Retinal pigment epithelial cell (primary cell): ENCODE measurements around the gene CDHR3.

Source experiments
- DNase-seq: peaks from one replicate; pipeline ENCODE4 v3.0.0-alpha.2; 2010; ENCODE audit warnings: low read depth
- H3K4me3 ChIP-seq: 2 replicates; pipeline ENCODE4 v1.5.1; 2011; ENCODE audit warnings: mild to moderate bottlenecking, low read length, control low read depth, moderate library complexity
- TF ChIP-seq, protein P1 (sequence below): conservative IDR thresholded peaks from 2 replicates; pipeline ENCODE4 v1.5.1; 2011; ENCODE audit warnings: low read depth, low read length, control low read depth, inconsistent platforms

CDHR3 gene

DNA sequence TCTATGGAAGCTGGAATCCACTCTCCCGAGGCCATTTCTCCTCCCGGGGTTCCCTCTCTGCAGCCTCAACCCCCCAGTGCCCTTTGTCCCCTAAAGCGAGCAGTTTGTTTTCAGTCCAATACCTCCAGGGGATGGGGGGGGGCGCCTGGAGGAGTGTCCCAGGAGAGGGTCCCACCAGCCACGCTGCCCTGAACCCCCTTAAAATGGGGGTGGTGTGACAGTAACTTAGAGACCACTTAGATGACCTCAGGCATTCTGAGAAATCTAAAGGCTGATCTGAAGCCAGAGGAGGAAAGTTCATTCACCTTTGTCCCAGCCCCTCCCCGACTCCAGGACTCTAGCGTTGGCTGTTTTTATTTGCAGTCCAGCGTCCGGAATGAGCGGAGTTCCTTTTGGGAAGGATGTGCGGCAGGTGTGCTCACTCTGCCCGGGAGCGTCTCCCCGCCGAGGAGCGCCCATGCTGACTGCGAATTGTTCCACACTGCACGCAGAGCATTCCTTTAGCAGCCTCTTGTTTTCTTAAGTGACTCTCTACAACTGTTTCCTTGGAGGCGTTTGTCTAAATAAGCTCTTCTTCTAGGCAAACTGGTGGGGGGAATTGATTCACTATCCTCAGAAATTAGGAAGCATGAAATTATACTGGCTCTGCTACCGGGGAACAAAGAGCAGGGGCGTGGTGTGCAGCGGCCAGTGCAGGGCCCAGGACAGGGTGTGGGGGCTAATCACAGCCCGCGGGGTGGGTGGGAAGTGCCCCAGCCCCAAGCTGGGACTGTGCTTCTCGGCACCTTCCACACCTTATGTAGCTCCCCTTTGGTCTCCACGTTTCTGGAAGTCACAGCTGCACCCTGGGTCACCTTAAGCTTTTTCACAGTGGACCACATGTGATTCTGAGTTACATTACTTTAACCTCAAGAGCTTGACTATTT lies 102.8 kb downstream of the CDHR3 start:
- peak overlapping the region; percentile 32 for H3K4me3 ChIP-seq
- TF ChIP-seq, protein P1, sequence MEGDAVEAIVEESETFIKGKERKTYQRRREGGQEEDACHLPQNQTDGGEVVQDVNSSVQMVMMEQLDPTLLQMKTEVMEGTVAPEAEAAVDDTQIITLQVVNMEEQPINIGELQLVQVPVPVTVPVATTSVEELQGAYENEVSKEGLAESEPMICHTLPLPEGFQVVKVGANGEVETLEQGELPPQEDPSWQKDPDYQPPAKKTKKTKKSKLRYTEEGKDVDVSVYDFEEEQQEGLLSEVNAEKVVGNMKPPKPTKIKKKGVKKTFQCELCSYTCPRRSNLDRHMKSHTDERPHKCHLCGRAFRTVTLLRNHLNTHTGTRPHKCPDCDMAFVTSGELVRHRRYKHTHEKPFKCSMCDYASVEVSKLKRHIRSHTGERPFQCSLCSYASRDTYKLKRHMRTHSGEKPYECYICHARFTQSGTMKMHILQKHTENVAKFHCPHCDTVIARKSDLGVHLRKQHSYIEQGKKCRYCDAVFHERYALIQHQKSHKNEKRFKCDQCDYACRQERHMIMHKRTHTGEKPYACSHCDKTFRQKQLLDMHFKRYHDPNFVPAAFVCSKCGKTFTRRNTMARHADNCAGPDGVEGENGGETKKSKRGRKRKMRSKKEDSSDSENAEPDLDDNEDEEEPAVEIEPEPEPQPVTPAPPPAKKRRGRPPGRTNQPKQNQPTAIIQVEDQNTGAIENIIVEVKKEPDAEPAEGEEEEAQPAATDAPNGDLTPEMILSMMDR = no peak
- no peak for DNase-seq

DNA sequence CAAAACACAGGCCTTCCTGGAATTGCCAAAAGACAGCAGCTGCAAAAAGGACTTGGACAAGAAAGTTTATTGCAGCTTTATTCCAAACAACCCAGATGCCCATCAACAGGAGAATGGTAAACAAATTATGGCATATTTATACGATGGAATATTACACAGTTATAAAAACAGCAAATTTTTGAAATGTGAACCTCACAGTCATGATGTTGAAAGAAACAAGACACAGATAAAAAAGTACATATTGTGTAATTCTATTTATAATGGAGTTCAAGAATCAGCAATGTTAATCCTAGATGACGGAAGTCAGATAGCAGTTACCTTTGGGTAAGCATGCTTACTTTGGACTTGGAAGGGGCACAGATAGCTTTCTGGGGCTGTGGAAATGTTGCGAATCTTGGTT lies 104.6 kb downstream of the CDHR3 start:
- no peak for DNase-seq
- TF ChIP-seq, protein P1 = no peak
- H3K4me3 ChIP-seq = no peak overlapping the region

DNA sequence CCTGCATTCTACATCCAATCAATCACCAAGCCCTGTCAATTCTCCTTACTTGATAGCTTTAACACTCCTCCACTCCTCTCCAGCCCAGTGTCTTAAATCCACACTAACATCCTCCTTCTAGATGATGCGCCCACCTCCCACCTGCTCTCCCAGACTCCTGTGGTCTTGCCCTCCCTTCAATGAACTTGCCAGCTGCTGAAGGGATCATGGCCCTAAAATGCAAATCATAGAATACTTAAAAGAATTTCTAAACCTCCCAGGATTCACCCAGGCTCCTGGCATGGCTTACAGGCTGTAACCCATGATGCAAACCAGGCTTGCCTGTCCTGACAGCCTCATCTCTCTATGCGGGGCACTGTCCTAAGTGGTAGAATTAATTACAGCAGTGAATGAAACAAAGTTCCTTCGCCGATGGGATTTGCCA lies 105.5 kb downstream of the CDHR3 start:
- no peak for DNase-seq
- H3K4me3 ChIP-seq = no peak overlapping the region
- TF ChIP-seq, protein P1 = no peak

DNA sequence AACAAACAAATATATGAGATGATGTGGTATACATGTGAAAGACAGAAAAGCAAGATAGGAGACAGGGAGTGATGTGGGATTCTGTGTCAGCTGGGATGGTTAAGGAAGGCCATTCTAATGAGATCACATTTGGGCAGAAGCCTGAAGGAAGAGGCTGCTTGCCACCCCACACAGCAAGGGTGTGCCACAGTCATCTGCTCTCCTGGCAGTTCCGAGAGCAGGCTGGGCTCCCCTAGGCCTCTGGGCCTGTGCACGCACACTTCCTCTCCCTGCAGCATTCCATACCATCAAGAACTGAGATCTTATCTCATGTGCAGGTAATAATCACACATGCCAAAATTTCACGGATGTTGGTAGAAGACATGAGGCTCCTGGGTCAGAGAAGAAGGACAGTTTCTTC lies 105.9 kb downstream of the CDHR3 start:
- TF ChIP-seq, protein P1 = no peak
- no peak overlapping the region for H3K4me3 ChIP-seq
- no peak for DNase-seq

DNA sequence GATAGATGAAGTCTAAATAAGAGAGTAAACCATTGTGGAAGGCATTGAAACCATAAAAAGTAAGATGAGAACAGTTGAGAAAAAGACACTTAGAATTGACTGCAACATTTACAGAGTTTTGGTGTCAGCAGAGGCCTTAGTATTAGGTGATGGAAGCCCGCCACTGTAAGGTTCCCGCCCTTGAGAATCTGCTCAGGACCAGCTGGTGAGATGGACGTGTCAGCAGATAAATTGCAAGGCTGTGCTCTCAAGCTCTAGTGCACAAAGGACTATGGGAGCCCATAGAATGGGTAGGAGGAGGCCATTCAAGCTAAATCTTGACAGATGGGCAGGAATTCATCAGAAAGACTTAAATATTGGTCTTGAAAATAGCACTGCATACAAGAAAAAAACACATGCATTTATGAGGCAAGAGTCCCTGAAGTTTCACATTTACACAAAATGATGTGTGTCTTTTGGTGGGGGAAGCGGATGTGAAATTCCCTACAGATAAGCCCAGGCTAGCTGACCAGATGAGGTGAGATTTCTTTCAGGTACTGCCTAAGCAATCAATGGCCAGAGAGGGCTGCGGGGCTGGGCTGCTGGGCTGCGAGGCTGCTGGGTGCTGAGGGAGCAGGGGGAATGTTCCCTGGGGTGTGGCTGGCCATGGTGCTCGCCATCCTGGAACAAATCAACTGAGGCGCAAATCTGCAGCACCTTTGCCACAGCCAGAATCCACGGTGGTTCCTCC lies 106.6 kb downstream of the CDHR3 start:
- no peak overlapping the region for H3K4me3 ChIP-seq
- TF ChIP-seq, protein P1 = no peak
- DNase-seq = no peak

GRCh38 chr7:106070201-106070551 lies 107.1 kb downstream of the CDHR3 start:
- TF ChIP-seq, protein P1 = no peak
- H3K4me3 ChIP-seq = no peak overlapping the region
- DNase-seq = peak; percentile 44
